ENCODE data around the gene EFNA3. TPM values are rescaled to one million over a fixed set of nuclear protein-coding genes. Genes with fewer than 3 reads are reported as not detected.

The EFNA3 gene
- total and polyA plus RNA-seq, 2 of the 4 experiments (the other 2 are of a cell fraction), result 0.72 to 1.6 TPM

GRCh38 chr1:155048449-155049334, 29.9 kb upstream of the EFNA3 start:
- Histone ChIP-seq H3K18ac (ENCODE audit: low read depth, low read length) (no peak overlapping the region), H4K5ac (ENCODE audit: low read depth, low read length) (no peak overlapping the region), H3K79me1 (ENCODE audit: low read depth in 1 of 2, low read length in 2 of 2) (peaks cover 0 to 15% of the 10 kb centered on the region in 2 experiments; a peak in 2 of 4 replicates), H3K4me2 (ENCODE audit: low read depth, low read length) (no peak overlapping the region), H3K36me3 (ENCODE audit: control insufficient read depth, insufficient read depth, low read length) (no peaks in the 10 kb centered on the region), H4K20me1 (ENCODE audit: insufficient read depth, low read length) (no peaks in the 10 kb centered on the region; the same call in 1 of the 2 replicates), H3K9me1 (ENCODE audit: insufficient read depth, low read length) (peaks cover 9% of the 10 kb centered on the region; the same call in 1 of the 2 replicates), H3K27me3 (ENCODE audit: control insufficient read depth, insufficient read depth, low read length) (no peaks in the 10 kb centered on the region), H2AFZ (replicated peaks; ENCODE audit: low read length, poor library complexity) (no peak overlapping the region), H3K4me3 (ENCODE audit: insufficient read depth, low read depth, low read length) (no peak overlapping the region), H3K4me1 (ENCODE audit: control insufficient read depth, insufficient read depth, low read length) (peaks cover 13% of the 10 kb centered on the region), H2AK9ac (replicated peaks; ENCODE audit: low read depth, low read length, poor library complexity) (no peak overlapping the region), H2BK20ac (ENCODE audit: low read depth, low read length) (no peak overlapping the region), H3K9me3 (ENCODE audit: control insufficient read depth, insufficient read depth, low read length) (no peaks in the 10 kb centered on the region), H4K8ac (ENCODE audit: low read depth in 2 of 2, low read length in 2 of 2) (no peak overlapping the region), H3K56ac (ENCODE audit: extremely low read depth, insufficient read depth, low read length) (no peak overlapping the region), H2BK120ac (ENCODE audit: low read depth, low read length) (no peak overlapping the region), H2BK15ac (ENCODE audit: low read depth, low read length) (no peak overlapping the region), H3K4ac (ENCODE audit: low read depth, low read length) (no peak overlapping the region), H3K14ac (replicated peaks; ENCODE audit: low read depth, low read length) (no peak overlapping the region), H3K23ac (ENCODE audit: low read depth, low read length) (no peak overlapping the region), H3K9ac (ENCODE audit: low read depth, low read length) (no peak overlapping the region), H3K27ac (ENCODE audit: insufficient read depth, low read length) (no peak overlapping the region), H4K91ac (ENCODE audit: insufficient read depth, low read depth, low read length) (no peak overlapping the region), H2AK5ac (ENCODE audit: low read depth, low read length) (no peak overlapping the region; the same call in 1 of the 2 replicates), H2BK5ac (ENCODE audit: low read depth, low read length, poor library complexity, severe bottlenecking) (no peak overlapping the region)
- no peak for ATAC-seq (ENCODE audit: low read depth)
- ChIA-PET POLR2A (ENCODE audit: unreplicated experiment) (no interaction called here), CTCF (interaction anchor here (0.9 to 2.3 kb wide), 2 partner anchors 13 to 36 kb away, joined by 4 to 6 read pairs; no protein-coding TSS in a partner anchor)
- dilution Hi-C loops (cut with HindIII; ENCODE audit: low sequenced_read_pairs, unreplicated experiment) (no loop called here), intact Hi-C loops (cut with micrococcal nuclease) (no loop called here), in situ Hi-C loops (cut with MboI; ENCODE audit: low sequenced_read_pairs) (no loop called here)
- no TSS peak for BruUV-seq (replicated peaks)
- DNase-seq, result no peak
- WGBS, 2 experiments (ENCODE audit: extremely low coverage in 2 of 2, insufficient read length in 1 of 2), result 100% methylated on average over 1 of the region's 8 CpGs; no CpG with 5 or more reads in 1 of the 2 experiments
- TF ChIP-seq RCOR1 (IDR thresholded peaks at IDR 0.05; ENCODE audit: insufficient replicate concordance, low read length) (no peak), BHLHE40 (IDR thresholded peaks at IDR 0.05; ENCODE audit: low read depth, low read length) (no peak), NFE2L2 (IDR thresholded peaks at IDR 0.05; ENCODE audit: low read depth, low read length) (no peak), CHD1 (IDR thresholded peaks at IDR 0.05; ENCODE audit: low read depth, low read length) (no peak), POLR2A (IDR thresholded peaks at IDR 0.05; ENCODE audit: low read depth, low read length) (no peak), FOS (IDR thresholded peaks at IDR 0.05; ENCODE audit: low read depth, low read length) (no peak), CEBPB (IDR thresholded peaks at IDR 0.05; ENCODE audit: low read depth, low read length) (no peak), RFX5 (IDR thresholded peaks at IDR 0.05; ENCODE audit: low read depth, low read length) (no peak), CTCF (conservative IDR thresholded peaks at IDR 0.05; ENCODE audit: low read depth, low read length) (no peak), MAZ (IDR thresholded peaks at IDR 0.05; ENCODE audit: borderline replicate concordance, low read depth, low read length) (no peak), RAD21 (IDR thresholded peaks at IDR 0.05; ENCODE audit: low read length) (no peak), MAFK (IDR thresholded peaks at IDR 0.05; ENCODE audit: low read depth, low read length) (no peak), MXI1 (IDR thresholded peaks at IDR 0.05; ENCODE audit: borderline replicate concordance, low read depth, low read length) (no peak), USF2 (IDR thresholded peaks at IDR 0.05; ENCODE audit: low read depth, low read length) (no peak), SMC3 (IDR thresholded peaks at IDR 0.05; ENCODE audit: low read depth, low read length) (no peak)
